CD8-positive, alpha-beta memory T cell (primary cell): ENCODE measurements around the gene TIMM10. TPM values are rescaled to one million over a fixed set of nuclear protein-coding genes. Genes with fewer than 3 reads are reported as not detected.

Experiments used
- CTCF ChIA-PET: fragments of 350-600 bp; sonication (Branson Sonifier 250); formaldehyde crosslinking; loops from one replicate; lab custom pipeline; 2021; ENCODE audit warnings: antibody characterized with exemption; lab: Charles Lee
- POLR2A ChIA-PET: fragments of 350-600 bp; sonication (Branson Sonifier 250); formaldehyde crosslinking; loops from one replicate; lab custom pipeline; 2021; ENCODE audit warnings: antibody characterized with exemption; lab: Charles Lee
- DNase-seq, 5 donors: peaks; one replicate each; pipeline versions ENCODE4 v3.0.0 to v3.0.0-alpha.2; 2020 to 2022; ENCODE audit warnings: mixed read lengths in 1 of 5
- H3K27ac ChIP-seq: one replicate; pipeline ENCODE4 v1.7.0; 2013; ENCODE audit warnings: low read depth, mild to moderate bottlenecking, low read length, moderate library complexity
- H3K27me3 ChIP-seq: 2 replicates; pipeline ENCODE4 v1.7.0; 2013; ENCODE audit warnings: low read length, mild to moderate bottlenecking; ENCODE audit not compliant: insufficient read depth, poor library complexity, severe bottlenecking
- H3K36me3 ChIP-seq: 2 replicates; pipeline ENCODE4 v1.7.0; 2013; ENCODE audit warnings: mild to moderate bottlenecking, low read length, moderate library complexity; ENCODE audit not compliant: insufficient read depth
- H3K4me1 ChIP-seq: 2 replicates; pipeline ENCODE4 v1.7.0; 2013; ENCODE audit warnings: mild to moderate bottlenecking, low read length, moderate library complexity; ENCODE audit not compliant: insufficient read depth
- H3K4me3 ChIP-seq: 2 replicates; pipeline ENCODE4 v1.7.0; 2013; ENCODE audit warnings: mild to moderate bottlenecking, low read length
- H3K9me3 ChIP-seq: 2 replicates; pipeline ENCODE4 v1.7.0; 2013; ENCODE audit warnings: mild to moderate bottlenecking, low read length
- H3K27ac Mint-ChIP-seq, 8 donors: one replicate each; pipeline ENCODE4 v1.8.0; 2020 to 2021; ENCODE audit warnings: mixed read lengths in 8 of 8, mild to moderate bottlenecking in 6 of 8, inconsistent platforms in 3 of 8, moderate library complexity in 3 of 8
- H3K27me3 Mint-ChIP-seq, 2 donors: one replicate each; pipeline ENCODE4 v1.8.0; 2020 to 2021; ENCODE audit warnings: mixed read lengths in 2 of 2, mild to moderate bottlenecking in 1 of 2, moderate library complexity in 1 of 2
- H3K36me3 Mint-ChIP-seq, 3 donors: one replicate each; pipeline ENCODE4 v1.8.0; 2020 to 2021; ENCODE audit warnings: mixed read lengths in 3 of 3, inconsistent platforms in 1 of 3, mild to moderate bottlenecking in 1 of 3
- H3K4me1 Mint-ChIP-seq, 3 donors: one replicate each; pipeline ENCODE4 v1.8.0; 2020 to 2021; ENCODE audit warnings: mixed read lengths in 3 of 3, inconsistent platforms in 1 of 3, mild to moderate bottlenecking in 1 of 3
- H3K4me3 Mint-ChIP-seq, 7 donors: one replicate each; pipeline ENCODE4 v1.8.0; 2020 to 2021; ENCODE audit warnings: mixed read lengths in 7 of 7, mild to moderate bottlenecking in 6 of 7, moderate library complexity in 4 of 7, inconsistent platforms in 2 of 7
- H3K9me3 Mint-ChIP-seq, 5 donors: one replicate each; pipeline ENCODE4 v1.8.0; 2020 to 2022; ENCODE audit warnings: mixed read lengths in 5 of 5, mild to moderate bottlenecking in 3 of 5, moderate library complexity in 2 of 5, inconsistent platforms in 1 of 5
- polyA plus RNA-seq: library from polyadenylated mRNA; unstranded; fragments of 300-500 nt; fragmentation: Illumina TruSeq; gene quantifications from one replicate; pipeline ENCODE4 v1.2.3, GENCODE V29; 2021
- total RNA-seq, 2 experiments: library from RNA; stranded (reverse); gene quantifications; one replicate each; pipeline ENCODE4 v1.2.3, GENCODE V29; 2021

Gene TIMM10
- total and polyA plus RNA-seq, 3 experiments from 2014 or later: 72.2 to 154 (median 151) TPM

- Histone ChIP-seq H3K9me3 (no peaks in the 10 kb centered on the region), H3K27me3 (no peaks in the 10 kb centered on the region), H3K4me1 (peaks cover 19% of the 10 kb centered on the region), H3K4me3 (no peak overlapping the region), H3K27ac (no peak overlapping the region), H3K36me3 (peaks cover 10% of the 10 kb centered on the region)
- peak; percentile 52 to 76 (median 67) for DNase-seq
- H3K4me1 Mint-ChIP-seq: peaks cover 26 to 41% (median 35%) of the 10 kb centered on the region in 3 donors
- peaks cover 0 to 2% of the 10 kb centered on the region in 2 donors for H3K27me3 Mint-ChIP-seq
- H3K36me3 Mint-ChIP-seq: peaks cover 0 to 28% (median 5%) of the 10 kb centered on the region in 3 donors
- ChIA-PET CTCF (interaction anchor here (0.7 to 20.0 kb wide), 25 partner anchors 11 to 194 kb away, joined by 3 to 498 read pairs (median 4); partner anchors contain the start of genes MED19, RTN4RL2, SLC43A1 and TMX2), POLR2A (interaction anchor here (0.5 to 3.0 kb wide), 3 partner anchors 34 to 70 kb away, joined by 5 to 11 read pairs (median 5); no protein-coding TSS in a partner anchor)
- H3K4me3 Mint-ChIP-seq: peak overlapping the region in 1 of 7 donors; percentile 76
- H3K27ac Mint-ChIP-seq: peak overlapping the region in 6 of 8 donors; percentile 35 to 68 (median 54)
- no peaks in the 10 kb centered on the region for H3K9me3 Mint-ChIP-seq
Measured at GRCh38 chr11:57527056-57527631, 3.4 kb downstream of the TIMM10 start.

GRCh38 chr11:57523419-57523818 is 7.1 kb downstream of the TIMM10 start:
- Histone ChIP-seq H3K4me3 (no peak overlapping the region), H3K27ac (no peak overlapping the region), H3K27me3 (no peaks in the 10 kb centered on the region), H3K9me3 (no peaks in the 10 kb centered on the region), H3K4me1 (no peaks in the 10 kb centered on the region), H3K36me3 (peaks cover 4% of the 10 kb centered on the region)
- Mint-ChIP-seq H3K27me3 (peaks cover 0 to 3% of the 10 kb centered on the region in 2 donors), H3K36me3 (peaks cover 0 to 12% (median 5%) of the 10 kb centered on the region in 3 donors), H3K9me3 (no peaks in the 10 kb centered on the region), H3K4me1 (peaks cover 3 to 7% (median 5%) of the 10 kb centered on the region in 3 donors), H3K27ac (peak overlapping the region in 1 of 8 donors; percentile 93), H3K4me3 (no peak overlapping the region)
- CTCF ChIA-PET: interaction anchor here (1.5 to 20.0 kb wide), 2 partner anchors 28 to 43 kb away, joined by 3 to 498 read pairs; no protein-coding TSS in a partner anchor
- POLR2A ChIA-PET: no interaction called here
- DNase-seq: no peak

GRCh38 chr11:57521116-57521515 is 9.4 kb downstream of the TIMM10 start:
- ChIA-PET POLR2A (no interaction called here), CTCF (interaction anchor here (1.2 to 20.0 kb wide), 3 partner anchors 26 to 63 kb away, joined by 4 to 498 read pairs (median 7); no protein-coding TSS in a partner anchor)
- H3K27me3 ChIP-seq: no peaks in the 10 kb centered on the region
- Mint-ChIP-seq H3K27me3 (peaks cover 0 to 3% of the 10 kb centered on the region in 2 donors), H3K9me3 (no peaks in the 10 kb centered on the region), H3K4me1 (peaks cover 2 to 3% (median 2%) of the 10 kb centered on the region in 3 donors), H3K27ac (no peak overlapping the region), H3K36me3 (peaks cover 0 to 2% (median 2%) of the 10 kb centered on the region in 3 donors), H3K4me3 (no peak overlapping the region)
- no peaks in the 10 kb centered on the region for H3K9me3 ChIP-seq
- no peaks in the 10 kb centered on the region for H3K36me3 ChIP-seq
- DNase-seq: no peak
- no peak overlapping the region for H3K4me3 ChIP-seq
- H3K4me1 ChIP-seq: peaks cover 2% of the 10 kb centered on the region
- no peak overlapping the region for H3K27ac ChIP-seq

GRCh38 chr11:57516061-57516443 is 14.5 kb downstream of the TIMM10 start:
- peak overlapping the region; percentile 97 to 99 (median 98) for H3K4me3 Mint-ChIP-seq
- H3K36me3 Mint-ChIP-seq: peaks cover 0 to 11% (median 0%) of the 10 kb centered on the region in 3 donors
- ChIA-PET CTCF (interaction anchor here (3.8 to 20.0 kb wide), 4 partner anchors 12 to 58 kb away, joined by 10 to 498 read pairs (median 66); partner anchors contain the start of genes RTN4RL2 and UBE2L6), POLR2A (interaction anchor here (1.7 kb wide), 1 partner anchor 191 kb away, joined by 4 read pairs; no protein-coding TSS in a partner anchor)
- no peaks in the 10 kb centered on the region for H3K27me3 ChIP-seq
- H3K27me3 Mint-ChIP-seq: peaks cover 0 to 3% of the 10 kb centered on the region in 2 donors
- peak overlapping the region; percentile 86 for H3K4me3 ChIP-seq
- no peaks in the 10 kb centered on the region for H3K9me3 Mint-ChIP-seq
- no peak for DNase-seq
- H3K36me3 ChIP-seq: no peaks in the 10 kb centered on the region
- peaks cover 24 to 34% (median 32%) of the 10 kb centered on the region in 3 donors for H3K4me1 Mint-ChIP-seq
- peak overlapping the region; percentile 8 to 91 (median 84) for H3K27ac Mint-ChIP-seq
- H3K9me3 ChIP-seq: no peaks in the 10 kb centered on the region
- H3K27ac ChIP-seq: peak overlapping the region; percentile 61
- H3K4me1 ChIP-seq: peaks cover 18% of the 10 kb centered on the region

GRCh38 chr11:57515332-57516060 is 15.1 kb downstream of the TIMM10 start, which contains the start of gene SLC43A1:
Gene SLC43A1, minus strand, starts transcription at chr11:57515702. Its CDS starts 1,591 bp downstream, at chr11:57514111.
- POLR2A ChIA-PET: interaction anchor here (0.7 to 1.7 kb wide), 2 partner anchors 22 to 190 kb away, joined by 4 read pairs; no protein-coding TSS in a partner anchor
- CTCF ChIA-PET: interaction anchor here (1.2 to 20.0 kb wide), 6 partner anchors 12 to 129 kb away, joined by 4 to 498 read pairs (median 32); partner anchors contain the start of genes RTN4RL2 and UBE2L6

GRCh38 chr11:57514538-57515331 is 15.8 kb downstream of the TIMM10 start:
- peaks cover 18% of the 10 kb centered on the region for H3K4me1 ChIP-seq
- H3K27ac ChIP-seq: peak overlapping the region; percentile 61
- no peaks in the 10 kb centered on the region for H3K9me3 Mint-ChIP-seq
- no peaks in the 10 kb centered on the region for H3K36me3 ChIP-seq
- peak overlapping the region; percentile 69 to 95 (median 86) for H3K27ac Mint-ChIP-seq
- no peaks in the 10 kb centered on the region for H3K9me3 ChIP-seq
- no peaks in the 10 kb centered on the region for H3K27me3 ChIP-seq
- DNase-seq: peak; percentile 26 to 69 (median 38)
- H3K4me1 Mint-ChIP-seq: peaks cover 26 to 39% (median 35%) of the 10 kb centered on the region in 3 donors
- peaks cover 0 to 3% of the 10 kb centered on the region in 2 donors for H3K27me3 Mint-ChIP-seq
- ChIA-PET POLR2A (interaction anchor here (0.5 to 1.7 kb wide), 7 partner anchors 16 to 197 kb away, joined by 4 to 7 read pairs (median 4); partner anchors contain the start of genes MED19, SSRP1, TIMM10 and TMX2), CTCF (interaction anchor here (1.2 to 20.0 kb wide), 6 partner anchors 13 to 129 kb away, joined by 4 to 498 read pairs (median 32); partner anchors contain the start of genes RTN4RL2 and UBE2L6)
- H3K36me3 Mint-ChIP-seq: peaks cover 0 to 11% (median 0%) of the 10 kb centered on the region in 3 donors
- peak overlapping the region; percentile 86 for H3K4me3 ChIP-seq
- peak overlapping the region; percentile 97 to 99 (median 98) for H3K4me3 Mint-ChIP-seq

More at GRCh38 chr11:57515332-57516060, 15.1 kb downstream of the TIMM10 start, which contains the start of gene SLC43A1:
- Histone ChIP-seq H3K36me3 (no peaks in the 10 kb centered on the region), H3K27ac (peak within 1 kb of the TSS; percentile 61), H3K27me3 (no peaks in the 10 kb centered on the region), H3K4me3 (peak within 1 kb of the TSS; percentile 86), H3K4me1 (peaks cover 18% of the 10 kb centered on the region), H3K9me3 (no peaks in the 10 kb centered on the region)
- Mint-ChIP-seq H3K27ac (peak within 1 kb of the TSS; percentile 79 to 95 (median 90)), H3K4me3 (peak within 1 kb of the TSS; percentile 97 to 99 (median 98)), H3K4me1 (peaks cover 24 to 36% (median 32%) of the 10 kb centered on the region in 3 donors), H3K9me3 (no peaks in the 10 kb centered on the region), H3K36me3 (peaks cover 0 to 11% (median 0%) of the 10 kb centered on the region in 3 donors), H3K27me3 (peaks cover 0 to 3% of the 10 kb centered on the region in 2 donors)
- DNase-seq: peak in 1 of 5 donors; percentile 21
